Measurements from ENCODE around the gene MACROD1.

Gene MACROD1

DNA sequence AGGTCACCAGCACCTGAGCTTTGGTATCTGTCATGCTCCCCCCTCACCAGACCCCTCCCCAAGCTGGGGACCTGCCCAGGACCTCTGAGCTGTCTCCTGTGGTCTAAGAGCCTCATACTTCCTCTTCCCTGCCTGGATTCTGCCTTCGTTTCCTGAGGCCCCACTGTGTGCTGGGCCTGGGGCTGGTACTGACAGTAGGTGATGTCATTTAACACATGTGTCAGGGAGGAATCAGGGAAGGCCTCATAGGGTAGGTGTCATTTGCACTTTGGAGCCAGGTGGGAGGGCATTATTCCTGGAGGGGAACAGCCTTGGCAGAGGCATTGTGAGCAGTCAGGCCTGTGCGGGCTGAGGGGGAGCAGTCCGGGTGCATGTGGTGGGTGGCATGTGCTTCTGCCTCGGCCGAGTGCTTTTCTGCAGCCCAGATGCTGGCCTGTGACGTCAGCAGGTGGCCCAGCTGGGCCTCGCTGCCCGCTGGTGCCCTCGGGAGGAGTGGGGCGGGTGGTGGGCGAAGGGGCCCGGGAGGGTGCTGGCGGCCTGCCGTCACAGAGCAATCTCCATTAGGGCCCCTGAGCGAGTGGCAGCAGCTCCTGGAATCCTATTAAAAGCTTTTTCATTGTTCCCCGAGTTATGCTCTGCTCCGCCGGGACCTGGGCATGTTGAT lies 121.1 kb downstream of the MACROD1 start:
- Histone ChIP-seq H3K4me1 (ENCODE audit: control insufficient read depth in 2 of 2, insufficient read depth in 2 of 2, low read length in 2 of 2) (no peaks in the 10 kb centered on the region), H3K27me3 (ENCODE audit: control insufficient read depth in 2 of 2, insufficient read depth in 2 of 2, low read length in 2 of 2) (no peaks in the 10 kb centered on the region), H3K27ac (ENCODE audit: low read depth in 2 of 2, low read length in 2 of 2) (no peak overlapping the region), H3K9me3 (ENCODE audit: control insufficient read depth in 2 of 2, low read length in 2 of 2) (no peaks in the 10 kb centered on the region), H3K9ac (ENCODE audit: low read depth in 1 of 2, low read length in 2 of 2) (no peak overlapping the region), H3K4me3 (ENCODE audit: low read length in 2 of 2) (no peak overlapping the region), H3K36me3 (ENCODE audit: control insufficient read depth in 2 of 2, insufficient read depth in 2 of 2, low read length in 2 of 2) (no peaks in the 10 kb centered on the region)

DNA sequence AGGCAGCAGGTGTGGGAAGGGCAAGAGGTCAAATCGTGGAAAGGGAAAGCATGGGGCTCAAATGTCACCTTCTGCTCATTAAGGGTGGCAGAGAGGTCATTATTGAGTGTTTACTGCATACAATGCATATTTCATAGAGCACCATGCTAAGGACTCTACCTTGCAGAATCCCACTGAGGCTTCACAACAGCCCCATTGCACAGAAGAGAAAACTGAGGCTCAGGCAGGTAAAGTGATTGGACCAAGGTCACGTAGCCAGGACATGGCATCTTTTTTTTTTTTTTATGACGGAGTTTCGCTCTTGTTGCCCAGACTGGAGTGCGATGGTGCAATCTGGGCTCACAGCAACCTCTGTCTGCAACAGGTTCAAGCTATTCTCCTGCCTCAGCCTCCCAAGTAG lies 122.4 kb downstream of the MACROD1 start:
- Histone ChIP-seq H3K4me3 (ENCODE audit: low read length in 2 of 2) (no peak overlapping the region), H3K9me3 (ENCODE audit: control insufficient read depth in 2 of 2, low read length in 2 of 2) (no peaks in the 10 kb centered on the region), H3K27me3 (ENCODE audit: control insufficient read depth in 2 of 2, insufficient read depth in 2 of 2, low read length in 2 of 2) (no peaks in the 10 kb centered on the region), H3K36me3 (ENCODE audit: control insufficient read depth in 2 of 2, insufficient read depth in 2 of 2, low read length in 2 of 2) (no peaks in the 10 kb centered on the region), H3K4me1 (ENCODE audit: control insufficient read depth in 2 of 2, insufficient read depth in 2 of 2, low read length in 2 of 2) (no peaks in the 10 kb centered on the region), H3K27ac (ENCODE audit: low read depth in 2 of 2, low read length in 2 of 2) (no peak overlapping the region), H3K9ac (ENCODE audit: low read depth in 1 of 2, low read length in 2 of 2) (no peak overlapping the region)

DNA sequence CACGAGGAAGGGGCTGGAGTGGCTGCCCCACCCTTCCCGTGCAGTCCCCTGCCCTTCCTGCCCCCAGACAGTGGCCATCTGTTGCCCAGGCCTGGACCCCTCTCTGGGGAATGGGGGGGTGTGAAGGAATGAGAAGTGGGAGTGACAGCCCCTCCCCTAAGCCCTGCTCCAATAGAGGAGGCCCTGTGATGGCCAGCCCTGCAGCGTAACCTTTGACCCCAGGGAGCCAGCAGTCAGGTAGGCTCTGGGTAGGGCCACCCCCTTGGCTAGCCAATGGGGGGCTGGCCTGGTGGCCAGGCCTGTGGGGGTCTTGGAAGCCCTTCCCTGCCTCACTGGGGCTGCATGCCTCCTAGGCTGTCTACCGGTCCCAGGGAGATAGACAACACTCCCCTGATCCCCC lies 123.6 kb downstream of the MACROD1 start:
- H3K36me3 ChIP-seq (ENCODE audit: control insufficient read depth in 2 of 2, insufficient read depth in 2 of 2, low read length in 2 of 2), result no peaks in the 10 kb centered on the region
- H3K4me1 ChIP-seq (ENCODE audit: control insufficient read depth in 2 of 2, insufficient read depth in 2 of 2, low read length in 2 of 2), result no peaks in the 10 kb centered on the region
- no peaks in the 10 kb centered on the region for H3K9me3 ChIP-seq (ENCODE audit: control insufficient read depth in 2 of 2, low read length in 2 of 2)
- H3K4me3 ChIP-seq (ENCODE audit: low read length in 2 of 2), result no peak overlapping the region
- H3K27ac ChIP-seq (ENCODE audit: low read depth in 2 of 2, low read length in 2 of 2), result no peak overlapping the region
- H3K9ac ChIP-seq (ENCODE audit: low read depth in 1 of 2, low read length in 2 of 2), result no peak overlapping the region
- peaks cover 6% of the 10 kb centered on the region in 2 donors for H3K27me3 ChIP-seq (ENCODE audit: control insufficient read depth in 2 of 2, insufficient read depth in 2 of 2, low read length in 2 of 2)

DNA sequence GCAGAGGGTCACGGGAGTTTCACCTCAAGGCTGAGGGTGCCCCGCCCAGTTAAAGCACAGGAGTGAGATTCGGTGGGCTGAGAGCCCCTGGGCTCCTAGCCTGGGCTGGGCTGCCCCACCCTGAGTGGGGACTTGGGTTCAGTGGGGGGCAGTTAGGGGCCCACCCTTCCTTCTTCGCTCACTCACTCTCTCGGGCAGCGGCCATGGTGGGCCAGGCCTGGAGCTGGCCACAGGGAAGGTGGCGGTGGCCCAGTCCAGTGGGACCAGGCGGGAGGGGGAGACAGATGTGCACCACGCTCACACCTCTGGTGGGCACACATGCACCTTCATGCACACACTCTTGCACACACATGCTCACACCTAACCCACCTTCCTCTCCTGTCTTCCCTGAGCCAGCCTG lies 124.1 kb downstream of the MACROD1 start:
- no peaks in the 10 kb centered on the region for H3K9me3 ChIP-seq (ENCODE audit: control insufficient read depth in 2 of 2, low read length in 2 of 2)
- no peaks in the 10 kb centered on the region for H3K4me1 ChIP-seq (ENCODE audit: control insufficient read depth in 2 of 2, insufficient read depth in 2 of 2, low read length in 2 of 2)
- no peaks in the 10 kb centered on the region for H3K36me3 ChIP-seq (ENCODE audit: control insufficient read depth in 2 of 2, insufficient read depth in 2 of 2, low read length in 2 of 2)
- H3K9ac ChIP-seq (ENCODE audit: low read depth in 1 of 2, low read length in 2 of 2), result no peak overlapping the region
- H3K27ac ChIP-seq (ENCODE audit: low read depth in 2 of 2, low read length in 2 of 2), result no peak overlapping the region
- peaks cover 6 to 7% of the 10 kb centered on the region in 2 donors for H3K27me3 ChIP-seq (ENCODE audit: control insufficient read depth in 2 of 2, insufficient read depth in 2 of 2, low read length in 2 of 2)
- H3K4me3 ChIP-seq (ENCODE audit: low read length in 2 of 2), result no peak overlapping the region

DNA sequence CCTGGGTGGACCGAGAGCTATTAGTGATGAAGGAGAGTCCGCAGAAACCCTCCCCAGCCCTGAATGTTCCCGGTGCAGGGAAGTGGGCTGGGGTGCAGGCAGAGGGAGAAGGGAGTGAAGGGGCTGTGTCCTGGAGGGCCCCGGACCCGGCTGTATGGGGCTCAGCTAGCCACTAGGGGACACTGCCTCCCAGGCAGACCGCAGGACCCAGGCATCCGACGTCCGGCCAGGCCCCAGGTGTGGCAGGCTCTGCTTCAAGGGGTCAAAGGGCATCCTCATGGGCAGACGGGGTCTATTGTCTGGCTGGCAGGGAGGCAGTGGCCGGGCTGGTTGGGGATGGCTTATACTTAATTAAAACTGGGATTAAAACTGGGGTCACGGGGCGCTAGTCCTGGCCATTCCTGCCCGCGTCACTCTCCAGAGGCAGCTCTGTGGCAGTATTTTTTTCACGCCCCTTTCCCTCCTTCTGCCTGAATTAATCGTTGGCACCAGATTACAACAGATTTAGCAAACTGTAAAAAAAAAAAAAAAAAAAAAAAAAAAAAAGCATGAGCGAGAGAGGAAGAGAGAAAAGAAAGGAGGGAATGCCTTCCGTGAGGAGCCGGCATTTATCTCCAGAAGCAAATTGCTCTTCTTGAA lies 125.1 kb downstream of the MACROD1 start:
- no peak overlapping the region for H3K9ac ChIP-seq (ENCODE audit: low read depth in 1 of 2, low read length in 2 of 2)
- peaks cover 6 to 11% of the 10 kb centered on the region in 2 donors for H3K27me3 ChIP-seq (ENCODE audit: control insufficient read depth in 2 of 2, insufficient read depth in 2 of 2, low read length in 2 of 2)
- no peak overlapping the region for H3K4me3 ChIP-seq (ENCODE audit: low read length in 2 of 2)
- H3K4me1 ChIP-seq (ENCODE audit: control insufficient read depth in 2 of 2, insufficient read depth in 2 of 2, low read length in 2 of 2), result no peaks in the 10 kb centered on the region
- no peaks in the 10 kb centered on the region for H3K36me3 ChIP-seq (ENCODE audit: control insufficient read depth in 2 of 2, insufficient read depth in 2 of 2, low read length in 2 of 2)
- H3K27ac ChIP-seq (ENCODE audit: low read depth in 2 of 2, low read length in 2 of 2), result no peak overlapping the region
- no peaks in the 10 kb centered on the region for H3K9me3 ChIP-seq (ENCODE audit: control insufficient read depth in 2 of 2, low read length in 2 of 2)

DNA sequence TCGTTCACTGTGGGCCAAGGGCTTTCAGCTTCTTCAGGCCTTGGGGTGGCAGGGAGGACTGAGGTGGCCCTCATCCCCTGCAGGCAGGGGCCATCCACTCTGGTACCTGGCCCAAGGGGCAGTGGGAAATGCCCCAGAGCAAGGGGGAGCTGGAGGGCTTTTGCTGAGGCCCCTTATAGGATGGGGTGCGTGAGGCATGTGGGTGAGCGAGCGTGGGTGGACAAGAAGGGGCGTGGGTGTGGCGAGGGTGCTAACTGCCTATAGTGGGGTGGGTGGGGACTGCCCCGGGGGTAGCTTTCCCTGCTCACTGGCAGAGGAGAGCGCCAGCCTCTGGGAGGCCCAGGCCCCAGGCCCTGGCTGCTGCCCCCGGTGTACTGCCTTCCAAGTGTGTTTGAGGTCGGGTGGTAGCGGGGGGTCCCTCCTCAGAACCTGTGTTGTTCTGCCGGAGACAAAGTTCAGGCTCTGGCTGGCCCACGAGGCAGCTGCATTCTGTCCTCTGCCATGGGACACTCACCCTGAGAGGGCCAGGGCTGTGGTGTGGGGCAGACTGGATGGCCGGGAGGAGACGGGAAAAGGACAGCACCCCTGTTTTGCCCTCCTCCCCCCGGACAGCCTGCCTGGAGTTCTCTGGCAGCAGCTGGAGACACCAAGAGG lies 126.8 kb downstream of the MACROD1 start:
- Histone ChIP-seq H3K36me3 (ENCODE audit: control insufficient read depth in 2 of 2, insufficient read depth in 2 of 2, low read length in 2 of 2) (no peaks in the 10 kb centered on the region), H3K4me3 (ENCODE audit: low read length in 2 of 2) (no peak overlapping the region), H3K9ac (ENCODE audit: low read depth in 1 of 2, low read length in 2 of 2) (no peak overlapping the region), H3K27me3 (ENCODE audit: control insufficient read depth in 2 of 2, insufficient read depth in 2 of 2, low read length in 2 of 2) (peaks cover 17 to 21% of the 10 kb centered on the region in 2 donors), H3K4me1 (ENCODE audit: control insufficient read depth in 2 of 2, insufficient read depth in 2 of 2, low read length in 2 of 2) (peaks cover 0 to 4% of the 10 kb centered on the region in 2 donors), H3K9me3 (ENCODE audit: control insufficient read depth in 2 of 2, low read length in 2 of 2) (no peaks in the 10 kb centered on the region), H3K27ac (ENCODE audit: low read depth in 2 of 2, low read length in 2 of 2) (no peak overlapping the region)

DNA sequence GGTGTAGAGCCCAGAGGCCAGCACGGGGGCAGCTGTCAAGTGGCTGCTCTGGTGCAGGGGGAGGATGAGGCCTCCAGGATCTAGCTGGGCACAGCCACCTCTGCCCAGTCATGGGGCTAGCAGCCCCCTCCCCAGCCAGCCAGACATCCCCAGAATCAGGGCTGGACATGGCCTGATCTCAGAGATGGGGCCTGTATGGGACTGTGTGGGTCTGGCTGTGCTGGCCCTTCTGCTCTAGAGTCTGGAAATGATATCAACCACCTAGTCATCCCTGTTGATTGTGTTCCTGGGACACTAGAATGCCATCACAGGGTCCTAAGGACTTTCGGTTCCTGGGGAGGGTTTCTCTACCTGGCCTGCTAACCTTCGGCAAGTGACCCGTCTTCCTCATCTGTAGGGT lies 127.4 kb downstream of the MACROD1 start:
- H3K9me3 ChIP-seq (ENCODE audit: control insufficient read depth in 2 of 2, low read length in 2 of 2), result no peaks in the 10 kb centered on the region
- peaks cover 0 to 4% of the 10 kb centered on the region in 2 donors for H3K4me1 ChIP-seq (ENCODE audit: control insufficient read depth in 2 of 2, insufficient read depth in 2 of 2, low read length in 2 of 2)
- H3K36me3 ChIP-seq (ENCODE audit: control insufficient read depth in 2 of 2, insufficient read depth in 2 of 2, low read length in 2 of 2), result no peaks in the 10 kb centered on the region
- no peak overlapping the region for H3K27ac ChIP-seq (ENCODE audit: low read depth in 2 of 2, low read length in 2 of 2)
- peaks cover 17 to 21% of the 10 kb centered on the region in 2 donors for H3K27me3 ChIP-seq (ENCODE audit: control insufficient read depth in 2 of 2, insufficient read depth in 2 of 2, low read length in 2 of 2)
- no peak overlapping the region for H3K4me3 ChIP-seq (ENCODE audit: low read length in 2 of 2)
- no peak overlapping the region for H3K9ac ChIP-seq (ENCODE audit: low read depth in 1 of 2, low read length in 2 of 2)

DNA sequence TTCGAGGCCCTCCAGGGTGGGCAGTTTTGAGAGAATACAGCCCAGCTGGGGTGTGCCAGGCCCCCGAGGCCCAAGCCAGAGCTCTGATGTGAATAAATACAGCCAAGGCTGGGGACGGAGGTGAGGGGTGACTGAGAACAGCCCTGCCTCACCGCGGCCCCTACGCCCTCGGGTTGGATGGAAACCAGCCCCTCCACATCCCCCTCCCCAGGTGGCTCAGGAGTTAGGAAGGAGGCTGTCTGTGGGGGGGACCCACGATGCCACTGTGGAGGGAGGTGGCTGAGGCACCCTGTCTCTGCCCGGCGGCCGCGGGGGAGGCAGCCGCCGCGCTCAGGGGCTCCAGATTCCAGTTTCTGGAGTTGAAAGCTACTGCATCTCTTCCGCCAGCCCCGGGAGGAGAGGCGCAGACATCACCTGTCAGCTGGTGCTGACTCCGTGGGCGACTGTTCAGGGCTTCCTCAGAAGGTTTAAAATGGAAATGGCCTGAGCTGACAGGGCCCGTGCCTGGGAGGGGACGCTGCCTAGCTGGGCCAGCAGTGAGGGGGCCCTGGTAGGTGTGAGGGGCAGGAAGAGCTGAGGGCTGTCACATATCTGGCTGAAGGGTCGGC lies 128.8 kb downstream of the MACROD1 start:
- peaks cover 0 to 4% of the 10 kb centered on the region in 2 donors for H3K4me1 ChIP-seq (ENCODE audit: control insufficient read depth in 2 of 2, insufficient read depth in 2 of 2, low read length in 2 of 2)
- no peak overlapping the region for H3K27ac ChIP-seq (ENCODE audit: low read depth in 2 of 2, low read length in 2 of 2)
- peaks cover 17 to 21% of the 10 kb centered on the region in 2 donors for H3K27me3 ChIP-seq (ENCODE audit: control insufficient read depth in 2 of 2, insufficient read depth in 2 of 2, low read length in 2 of 2)
- H3K36me3 ChIP-seq (ENCODE audit: control insufficient read depth in 2 of 2, insufficient read depth in 2 of 2, low read length in 2 of 2), result no peaks in the 10 kb centered on the region
- no peak overlapping the region for H3K4me3 ChIP-seq (ENCODE audit: low read length in 2 of 2)
- H3K9me3 ChIP-seq (ENCODE audit: control insufficient read depth in 2 of 2, low read length in 2 of 2), result no peaks in the 10 kb centered on the region
- H3K9ac ChIP-seq (ENCODE audit: low read depth in 1 of 2, low read length in 2 of 2), result no peak overlapping the region

DNA sequence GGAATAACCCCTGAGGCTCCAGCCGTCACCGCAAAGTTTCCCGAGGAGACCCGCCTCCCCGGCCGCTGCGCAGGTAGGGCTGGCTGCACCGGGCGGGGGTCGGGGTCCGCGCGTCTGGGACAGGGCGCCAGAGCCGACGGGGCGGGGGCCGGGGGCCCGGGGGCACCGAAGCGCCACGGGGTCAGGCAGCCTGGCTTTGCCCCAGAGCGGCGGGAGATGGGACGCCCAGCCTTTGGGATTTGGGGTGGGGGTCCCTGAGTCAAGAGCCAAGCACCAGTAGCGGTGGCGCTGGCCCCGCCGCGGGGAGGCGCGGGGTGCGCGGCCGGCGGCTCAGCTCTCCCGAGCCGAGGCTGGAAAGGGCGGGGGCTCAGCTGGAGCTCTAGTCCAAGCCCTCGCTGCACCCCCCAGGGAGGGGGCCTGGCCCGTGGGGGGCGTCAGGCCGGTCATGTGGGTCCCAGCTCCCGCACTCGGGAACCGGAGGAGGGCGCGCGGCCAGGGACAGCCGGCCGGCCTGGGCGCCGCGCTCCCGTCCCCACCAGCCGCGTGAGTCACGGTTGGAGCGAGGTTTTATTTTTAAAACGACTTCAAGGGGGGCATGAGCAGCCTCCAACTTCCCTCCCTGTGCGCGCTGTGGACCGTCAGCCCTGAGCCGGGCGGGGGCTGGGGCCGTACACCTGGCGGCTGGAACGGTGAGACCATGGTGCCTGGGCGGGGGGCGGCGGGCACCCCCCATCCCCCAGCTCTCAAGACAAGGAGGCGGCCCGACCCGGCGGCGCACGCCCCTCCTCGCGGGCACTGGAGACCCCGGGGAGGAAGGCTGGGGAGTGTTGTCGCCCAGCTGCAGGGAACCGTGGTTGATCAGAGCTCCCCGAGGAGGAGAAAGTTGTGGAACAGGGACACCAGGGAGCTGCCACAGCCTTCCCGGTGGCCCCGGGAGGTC lies 129.6 kb downstream of the MACROD1 start:
- no peak overlapping the region for H3K9ac ChIP-seq (ENCODE audit: low read depth in 1 of 2, low read length in 2 of 2)
- no peaks in the 10 kb centered on the region for H3K36me3 ChIP-seq (ENCODE audit: control insufficient read depth in 2 of 2, insufficient read depth in 2 of 2, low read length in 2 of 2)
- peak overlapping the region in 1 of 2 donors; percentile 26 for H3K4me3 ChIP-seq (ENCODE audit: low read length in 2 of 2)
- peaks cover 17 to 21% of the 10 kb centered on the region in 2 donors for H3K27me3 ChIP-seq (ENCODE audit: control insufficient read depth in 2 of 2, insufficient read depth in 2 of 2, low read length in 2 of 2)
- no peak overlapping the region for H3K27ac ChIP-seq (ENCODE audit: low read depth in 2 of 2, low read length in 2 of 2)
- H3K4me1 ChIP-seq (ENCODE audit: control insufficient read depth in 2 of 2, insufficient read depth in 2 of 2, low read length in 2 of 2), result peaks cover 0 to 4% of the 10 kb centered on the region in 2 donors
- no peaks in the 10 kb centered on the region for H3K9me3 ChIP-seq (ENCODE audit: control insufficient read depth in 2 of 2, low read length in 2 of 2)

All from mucosa of rectum (tissue), 2 donors.